CD4-positive, alpha-beta T cell (primary cell): ENCODE measurements around the gene MAP1LC3B. TPM values are rescaled to one million over a fixed set of nuclear protein-coding genes. Genes with fewer than 3 reads are reported as not detected.

Experiments used
- ATAC-seq: fragments of 200-7000 bp; cut with Tn5 transposase; one replicate; pipeline ENCODE4 v1.10.0; 2022; ENCODE audit warnings: mild to moderate bottlenecking; ENCODE audit not compliant: poor library complexity
- CTCF ChIA-PET: fragments of 350-600 bp; sonication (Branson Sonifier 250); formaldehyde crosslinking; loops from one replicate; lab custom pipeline; 2021; ENCODE audit warnings: antibody characterized with exemption, inconsistent platforms; lab: Charles Lee
- POLR2A ChIA-PET: fragments of 350-600 bp; sonication (Branson Sonifier 250); formaldehyde crosslinking; loops from one replicate; lab custom pipeline; 2021; ENCODE audit warnings: antibody characterized with exemption, inconsistent platforms; lab: Charles Lee
- DNase-seq, 14 experiments: peaks; one replicate each; pipeline ENCODE4 v3.0.0-alpha.2; 2013 to 2020; ENCODE audit warnings: mixed read lengths in 2 of 14
- H3K27ac ChIP-seq, 2 donors: one replicate each; pipeline versions ENCODE4 v1.5.1 to v1.7.0; 2013; ENCODE audit warnings: low read length in 2 of 2, low read depth in 1 of 2, mild to moderate bottlenecking in 1 of 2
- H3K27me3 ChIP-seq, 2 experiments: 1 replicate in 1 of 2; 2 replicates in 1 of 2; pipeline versions ENCODE4 v1.6.1 to v1.7.0; 2013; ENCODE audit warnings: low read length in 2 of 2, control low read depth in 1 of 2, mild to moderate bottlenecking in 1 of 2, moderate library complexity in 1 of 2; ENCODE audit not compliant: insufficient read depth in 2 of 2, control insufficient read depth in 1 of 2
- H3K36me3 ChIP-seq: one replicate; pipeline ENCODE4 v1.6.1; 2013; ENCODE audit warnings: low read length, control low read depth; ENCODE audit not compliant: insufficient read depth
- H3K4me1 ChIP-seq: one replicate; pipeline ENCODE4 v1.6.1; 2013; ENCODE audit warnings: low read length, control low read depth; ENCODE audit not compliant: insufficient read depth
- H3K4me3 ChIP-seq: one replicate; pipeline ENCODE4 v1.5.1; 2013; ENCODE audit warnings: mild to moderate bottlenecking, low read length, moderate library complexity
- H3K9me3 ChIP-seq, 2 experiments: 1 replicate in 1 of 2; 2 replicates in 1 of 2; pipeline versions ENCODE4 v1.6.1 to v1.7.0; 2013; ENCODE audit warnings: low read length in 2 of 2, mild to moderate bottlenecking in 2 of 2, control low read depth in 1 of 2, moderate library complexity in 1 of 2; ENCODE audit not compliant: control insufficient read depth in 1 of 2, insufficient read depth in 1 of 2
- H3K27ac Mint-ChIP-seq: one replicate; pipeline ENCODE4 v1.8.0; 2020; ENCODE audit warnings: mixed read lengths
- H3K27me3 Mint-ChIP-seq: one replicate; pipeline ENCODE4 v1.8.0; 2021; ENCODE audit warnings: mixed read lengths
- H3K36me3 Mint-ChIP-seq: one replicate; pipeline ENCODE4 v1.8.0; 2021; ENCODE audit warnings: low read depth, mixed read lengths
- H3K4me1 Mint-ChIP-seq: one replicate; pipeline ENCODE4 v1.8.0; 2021; ENCODE audit warnings: low read depth, mixed read lengths
- H3K4me3 Mint-ChIP-seq: one replicate; pipeline ENCODE4 v1.8.0; 2020; ENCODE audit warnings: mild to moderate bottlenecking, mixed read lengths
- H3K9me3 Mint-ChIP-seq: one replicate; pipeline ENCODE4 v1.8.0; 2020; ENCODE audit warnings: mixed read lengths
- intact Hi-C, 2 experiments: fragments of 100-400 bp; cut with DNase I in 1 of 2; cut with micrococcal nuclease in 1 of 2; formaldehyde crosslinking; loops; one replicate each; pipeline versions ENCODE4 v1.15.1 to v1.9.0; 2023 to 2025; cut with DNase I, micrococcal nuclease
- total RNA-seq, 174 experiments: library from RNA in 2 of 174; stranded (reverse) in 2 of 174; gene quantifications; one replicate each; pipeline ENCODE4 v1.2.3 and lab custom pipeline; 2021 to 2026
- TF ChIP-seq, protein P1 (sequence below): fragments of 200-600 bp; IDR thresholded peaks from one replicate; pipeline ENCODE4 v1.8.0; 2022; ENCODE audit warnings: antibody characterized with exemption, mild to moderate bottlenecking

The MAP1LC3B gene
- total RNA-seq, 2 experiments from 2014 or later: 92.4 to 96.6 TPM

DNA sequence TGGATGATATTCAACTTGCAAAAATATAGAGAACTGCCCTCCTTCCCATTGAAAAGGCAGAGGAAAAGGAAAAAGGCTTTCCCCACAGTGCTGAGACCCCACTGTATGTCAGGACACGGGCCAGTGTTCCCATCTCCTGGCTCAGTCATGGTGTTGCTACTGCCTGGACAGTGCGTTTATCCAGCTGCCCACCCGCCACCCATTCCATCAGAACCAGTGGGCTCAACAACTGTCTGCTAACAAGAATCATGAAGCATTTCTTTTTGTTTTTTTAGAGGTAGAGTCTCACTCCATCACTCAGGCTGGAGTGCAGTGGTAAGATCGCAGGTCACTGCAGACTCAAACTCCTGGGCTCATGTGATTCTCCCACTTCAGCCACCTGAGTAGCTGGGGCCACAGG is 19.8 kb upstream of the MAP1LC3B start:
- ChIA-PET CTCF (no interaction called here), POLR2A (no interaction called here)
- intact Hi-C loops: no loop called here
- Histone ChIP-seq H3K36me3 (peaks cover 7% of the 10 kb centered on the region), H3K9me3 (no peaks in the 10 kb centered on the region), H3K27ac (no peak overlapping the region), H3K27me3 (no peaks in the 10 kb centered on the region), H3K4me3 (no peak overlapping the region), H3K4me1 (peaks cover 23% of the 10 kb centered on the region)
- TF ChIP-seq, protein P1, sequence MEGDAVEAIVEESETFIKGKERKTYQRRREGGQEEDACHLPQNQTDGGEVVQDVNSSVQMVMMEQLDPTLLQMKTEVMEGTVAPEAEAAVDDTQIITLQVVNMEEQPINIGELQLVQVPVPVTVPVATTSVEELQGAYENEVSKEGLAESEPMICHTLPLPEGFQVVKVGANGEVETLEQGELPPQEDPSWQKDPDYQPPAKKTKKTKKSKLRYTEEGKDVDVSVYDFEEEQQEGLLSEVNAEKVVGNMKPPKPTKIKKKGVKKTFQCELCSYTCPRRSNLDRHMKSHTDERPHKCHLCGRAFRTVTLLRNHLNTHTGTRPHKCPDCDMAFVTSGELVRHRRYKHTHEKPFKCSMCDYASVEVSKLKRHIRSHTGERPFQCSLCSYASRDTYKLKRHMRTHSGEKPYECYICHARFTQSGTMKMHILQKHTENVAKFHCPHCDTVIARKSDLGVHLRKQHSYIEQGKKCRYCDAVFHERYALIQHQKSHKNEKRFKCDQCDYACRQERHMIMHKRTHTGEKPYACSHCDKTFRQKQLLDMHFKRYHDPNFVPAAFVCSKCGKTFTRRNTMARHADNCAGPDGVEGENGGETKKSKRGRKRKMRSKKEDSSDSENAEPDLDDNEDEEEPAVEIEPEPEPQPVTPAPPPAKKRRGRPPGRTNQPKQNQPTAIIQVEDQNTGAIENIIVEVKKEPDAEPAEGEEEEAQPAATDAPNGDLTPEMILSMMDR: no peak
- H3K9me3 Mint-ChIP-seq: no peaks in the 10 kb centered on the region
- H3K4me3 Mint-ChIP-seq: no peak overlapping the region
- no peaks in the 10 kb centered on the region for H3K27me3 Mint-ChIP-seq
- no peak overlapping the region for H3K27ac Mint-ChIP-seq
- peaks cover 29% of the 10 kb centered on the region for H3K36me3 Mint-ChIP-seq
- H3K4me1 Mint-ChIP-seq: peaks cover 51% of the 10 kb centered on the region
- DNase-seq: no peak
- no peak for ATAC-seq

DNA sequence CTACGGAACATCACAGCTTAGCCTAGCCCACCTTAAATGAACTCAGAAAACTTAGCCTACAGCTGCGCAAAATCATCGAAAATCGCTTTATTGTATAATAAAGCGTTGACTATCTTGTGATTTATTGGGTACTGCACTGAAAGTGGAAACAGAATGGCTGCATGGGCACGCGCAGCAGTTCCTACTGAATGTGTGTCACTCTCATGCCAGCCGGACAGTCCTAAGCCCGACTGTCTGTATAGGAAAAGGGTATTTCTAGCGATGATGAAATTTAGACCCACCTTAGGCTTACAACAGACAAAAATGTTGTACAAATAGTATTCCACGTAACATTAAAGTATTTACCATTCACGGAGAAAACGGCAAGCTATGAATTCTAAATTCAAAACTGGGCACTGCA is 17.8 kb upstream of the MAP1LC3B start:
- intact Hi-C loops: no loop called here
- Histone ChIP-seq H3K9me3 (no peaks in the 10 kb centered on the region), H3K36me3 (peaks cover 14% of the 10 kb centered on the region), H3K4me1 (peaks cover 19% of the 10 kb centered on the region), H3K4me3 (no peak overlapping the region), H3K27ac (no peak overlapping the region), H3K27me3 (no peaks in the 10 kb centered on the region)
- Mint-ChIP-seq H3K4me3 (no peak overlapping the region), H3K27ac (no peak overlapping the region), H3K36me3 (peaks cover 22% of the 10 kb centered on the region), H3K9me3 (no peaks in the 10 kb centered on the region), H3K27me3 (no peaks in the 10 kb centered on the region), H3K4me1 (peaks cover 41% of the 10 kb centered on the region)
- POLR2A ChIA-PET: interaction anchor here (1.2 kb wide), 1 partner anchor 10 kb away, joined by 6 read pairs; no protein-coding TSS in a partner anchor
- CTCF ChIA-PET: interaction anchor here (0.8 kb wide), 1 partner anchor 20 kb away, joined by 3 read pairs; no protein-coding TSS in a partner anchor
- TF ChIP-seq, protein P1: no peak
- DNase-seq (no peak), ATAC-seq (no peak)

DNA sequence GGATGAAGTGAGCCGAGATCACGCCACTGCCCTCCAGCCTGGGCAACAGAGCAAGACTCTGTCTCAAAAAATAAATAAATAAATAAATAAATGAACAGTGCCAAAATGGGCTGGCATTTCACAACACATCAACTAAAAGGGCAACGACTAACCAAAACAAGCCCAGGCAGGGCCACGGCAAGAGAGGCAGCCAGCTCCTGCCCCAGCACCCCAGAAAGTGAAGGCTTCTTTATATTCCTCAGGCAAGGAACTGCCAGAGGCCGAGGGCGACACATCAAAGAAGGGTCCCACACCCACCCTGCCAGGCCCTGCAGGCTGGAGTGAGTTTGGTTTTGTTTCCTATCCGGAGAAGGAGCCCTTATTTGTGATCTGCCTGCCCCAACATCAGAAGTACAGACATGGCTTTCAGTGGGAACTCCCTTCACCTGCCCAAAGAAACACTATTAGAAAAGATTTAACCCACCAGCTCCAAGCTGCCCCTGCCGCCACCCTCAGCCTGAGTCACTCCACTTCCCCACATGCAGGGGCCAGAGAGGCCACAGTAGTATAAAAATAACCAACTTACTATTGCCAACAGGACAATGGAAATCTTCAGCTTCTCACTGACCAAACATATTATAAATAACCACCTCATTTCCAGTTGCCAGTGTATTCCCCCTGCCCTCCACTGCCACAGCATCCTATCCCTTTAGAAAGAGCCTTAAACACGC is 16.6 kb upstream of the MAP1LC3B start:
- POLR2A ChIA-PET: no interaction called here
- TF ChIP-seq, protein P1: no peak
- CTCF ChIA-PET: no interaction called here
- peaks cover 22% of the 10 kb centered on the region for H3K36me3 Mint-ChIP-seq
- H3K4me3 ChIP-seq: no peak overlapping the region
- H3K27ac Mint-ChIP-seq: peak overlapping the region; percentile 43
- intact Hi-C loops: no loop called here
- peaks cover 14% of the 10 kb centered on the region for H3K36me3 ChIP-seq
- no peak for ATAC-seq
- H3K27ac ChIP-seq: no peak overlapping the region
- no peak for DNase-seq
- H3K4me1 Mint-ChIP-seq: peaks cover 45% of the 10 kb centered on the region
- H3K4me1 ChIP-seq: peaks cover 29% of the 10 kb centered on the region
- H3K9me3 Mint-ChIP-seq: no peaks in the 10 kb centered on the region
- H3K9me3 ChIP-seq: no peaks in the 10 kb centered on the region
- H3K27me3 ChIP-seq: no peaks in the 10 kb centered on the region
- H3K27me3 Mint-ChIP-seq: no peaks in the 10 kb centered on the region
- no peak overlapping the region for H3K4me3 Mint-ChIP-seq
